GM12872 (cell line): ENCODE data around the gene RCN1.

Experiments
- CTCF ChIP-seq: IDR thresholded peaks from 3 replicates; pipeline ENCODE4 v1.5.1; 2011; ENCODE audit warnings: low read depth, mild to moderate bottlenecking, low read length, moderate library complexity; ENCODE audit not compliant: insufficient read depth

Gene RCN1

GRCh38 chr11:32090545-32091370 lies at the start of gene RCN1:
RCN1 (plus strand) TSS chr11:32091074; CDS start chr11:32091197, 123 bp downstream.
- TF ChIP-seq CTCF, result no peak

GRCh38 chr11:32043737-32044136 lies 47.1 kb upstream of the RCN1 start:
- TF ChIP-seq CTCF, result no peak

GRCh38 chr11:32044158-32044863 lies 46.6 kb upstream of the RCN1 start:
- TF ChIP-seq CTCF, result no peak

- TF ChIP-seq CTCF, result no peak
These were observed 45.4 kb upstream of the RCN1 start for GRCh38 chr11:32045456-32045855.

GRCh38 chr11:32050264-32050663 lies 40.6 kb upstream of the RCN1 start:
- no peak for TF ChIP-seq CTCF

GRCh38 chr11:32052215-32052614 lies 38.7 kb upstream of the RCN1 start:
- TF ChIP-seq CTCF, result peak; percentile 64; the same call in 2 of the 3 replicates

- TF ChIP-seq CTCF, result no peak
These were observed 37.6 kb upstream of the RCN1 start for GRCh38 chr11:32053151-32053888.
